Heart left ventricle (tissue), 16 donors: ENCODE measurements around the gene RFESD. TPM values are rescaled to one million over a fixed set of nuclear protein-coding genes. Genes with fewer than 3 reads are reported as not detected.

Source experiments
- ATAC-seq, 4 donors: fragments of 200-7000 bp; cut with Tn5 transposase; one replicate each; pipeline ENCODE4 v1.9.1; 2020 to 2022; ENCODE audit warnings: moderate library complexity in 4 of 4, mild to moderate bottlenecking in 3 of 4, moderate number of reproducible peaks in 1 of 4
- DNase-seq, 5 donors: peaks; one replicate each; pipeline ENCODE4 v3.0.0-alpha.2; 2020
- H3K27ac ChIP-seq, 12 donors: fragments of 200-600 bp; sonication (generic) in 4 of 12; one replicate each; pipeline versions ENCODE4 v1.5.0 to v1.8.0; 2016 to 2022; ENCODE audit warnings: mild to moderate bottlenecking in 2 of 12
- H3K27me3 ChIP-seq, 9 donors: fragments of 200-600 bp; sonication (generic) in 2 of 9; one replicate each; pipeline versions ENCODE4 v1.5.1 to v1.8.0; 2016 to 2022; ENCODE audit warnings: mild to moderate bottlenecking in 3 of 9
- H3K36me3 ChIP-seq, 9 donors: fragments of 200-600 bp; sonication (generic) in 2 of 9; one replicate each; pipeline versions ENCODE4 v1.5.0 to v1.8.0; 2018 to 2022; ENCODE audit warnings: mild to moderate bottlenecking in 2 of 9
- H3K4me1 ChIP-seq, 12 donors: fragments of 200-600 bp; sonication (generic) in 4 of 12; one replicate each; pipeline versions ENCODE4 v1.5.0 to v1.8.0; 2016 to 2022; ENCODE audit warnings: mild to moderate bottlenecking in 3 of 12
- H3K4me3 ChIP-seq, 12 donors: fragments of 200-600 bp; sonication (generic) in 4 of 12; one replicate each; pipeline versions ENCODE4 v1.5.0 to v1.8.0; 2017 to 2022; ENCODE audit warnings: mild to moderate bottlenecking in 9 of 12, moderate library complexity in 4 of 12
- H3K9me3 ChIP-seq, 12 donors: fragments of 200-600 bp; sonication (generic) in 4 of 12; one replicate each; pipeline versions ENCODE4 v1.5.0 to v1.8.0; 2016 to 2022; ENCODE audit warnings: mild to moderate bottlenecking in 1 of 12
- CTCF ChIP-seq, 12 donors: fragments of 200-600 bp; sonication (generic) in 4 of 12; IDR thresholded peaks; one replicate each; pipeline versions ENCODE4 v1.5.0 to v1.8.0; 2018 to 2022; ENCODE audit warnings: antibody characterized with exemption in 12 of 12, mild to moderate bottlenecking in 5 of 12
- POLR2A ChIP-seq, 2 donors: fragments of 450-650 bp; IDR thresholded peaks; one replicate each; pipeline ENCODE4 v1.6.1; 2017; ENCODE audit warnings: antibody characterized with exemption in 2 of 2, mild to moderate bottlenecking in 2 of 2, moderate library complexity in 2 of 2
- WGBS, 4 donors: extraction: QIAGEN DNeasy Blood & Tissue Kit in 2 of 4; methylation state at CpG; one replicate each; pipeline versions ENCODE4 v1.1.5 to v1.1.7; 2013 to 2018; 5-methylcytosine and 5-hydroxymethylcytosine counted together
- intact Hi-C, 10 donors: fragments of 100-400 bp; cut with DNase I; formaldehyde crosslinking; loops; one replicate each; pipeline versions ENCODE4 v1.11.1 to v1.14.2; 2022
- polyA plus RNA-seq, 2 donors: library from polyadenylated mRNA; stranded (reverse); fragments of 200-250 nt; gene quantifications; one replicate each; pipeline ENCODE4 v1.2.3, GENCODE V29; 2013
- total RNA-seq, 9 donors: library from RNA; depleted of rRNA in 2 of 9; stranded (reverse); fragments of >200 nt in 2 of 9; fragmentation: NEBNext Ultra II Directional in 3 of 9; extraction: Animal tissue kit (Norgen Biotek cat#: 25700) in 3 of 9; gene quantifications; one replicate each; pipeline versions ENCODE4 v1.1.0 to v1.2.4, GENCODE V29; 2016 to 2023
- donor health status: ischemic (EF 13 %, LVEDD 7.1; RV severe dilation, severe dysfunction).
- donor health status: healthy with polysubstance abuse.
- donor health status: DM: no; HTN: yes; CAD: no.
- donor health status: DM: no; HTN: no; CAD: no.
- donor health status: ischemic (EF 25% LVEDD 6.9; RV normal size, moderate dysfunction).
- donor health status: ischemic (EF 25% LVEDD 5.7; RV mildly dilated, moderate dysfunction).
- donor health status: healthy.
- donor health status: DM: yes; HTN: yes; CAD: no.
- donor health status: ischemic (EF 35%, LVEDD 5.7; RV mildly dilated, moderate dysfunction).
- donor health status: nonischemic (EF 11% LVEDD 7.7; RV severe dilation, severe dysfunction).
- donor health status: DM: yes; HTN: yes; CAD: no.
- donor health status: PGD.
- donor health status: ischemic (EF 29% LVEDD 5.4; RV normal size, mild dysfunction).
- donor health status: nonischemic (EF 23%, LVEDD 6.1; RV moderate dilation, normal function).

RFESD gene
- total and polyA plus RNA-seq, 11 donors = 1.3 to 5.0 (median 3.5) TPM

- Histone ChIP-seq H3K9me3 (no peaks in the 10 kb centered on the region), H3K4me3 (no peak overlapping the region), H3K27ac (no peak overlapping the region), H3K27me3 (no peaks in the 10 kb centered on the region), H3K36me3 (peaks cover 0 to 16% (median 3%) of the 10 kb centered on the region in 9 donors), H3K4me1 (no peaks in the 10 kb centered on the region)
- no peak for TF ChIP-seq POLR2A (IDR thresholded peaks at IDR 0.05)
- no peak for TF ChIP-seq CTCF (IDR thresholded peaks at IDR 0.05)
- ATAC-seq (no peak), DNase-seq (no peak)
- intact Hi-C loops = no loop called here
- WGBS, 4 donors = 93 to 94% (median 94%) methylated on average over 1 of the region's 1 CpG
Measured at GRCh38 chr5:95606419-95606818, 40.2 kb upstream of the RFESD start.

GRCh38 chr5:95609711-95610110 is 36.9 kb upstream of the RFESD start:
- H3K4me1 ChIP-seq = no peaks in the 10 kb centered on the region
- H3K4me3 ChIP-seq = no peak overlapping the region
- WGBS, 4 donors = 74 to 85% (median 77%) methylated on average over 3 of the region's 3 CpGs
- H3K27me3 ChIP-seq = no peaks in the 10 kb centered on the region
- H3K36me3 ChIP-seq = no peaks in the 10 kb centered on the region
- intact Hi-C loops = no loop called here
- H3K27ac ChIP-seq = no peak overlapping the region
- ATAC-seq = no peak
- no peak for DNase-seq
- no peak for TF ChIP-seq POLR2A (IDR thresholded peaks at IDR 0.05)
- no peak for TF ChIP-seq CTCF (IDR thresholded peaks at IDR 0.05)
- H3K9me3 ChIP-seq = peaks cover 0 to 14% (median 4%) of the 10 kb centered on the region in 12 donors

- Histone ChIP-seq H3K27me3 (no peaks in the 10 kb centered on the region), H3K4me1 (no peaks in the 10 kb centered on the region), H3K9me3 (peaks cover 0 to 14% (median 4%) of the 10 kb centered on the region in 12 donors), H3K4me3 (no peak overlapping the region), H3K27ac (no peak overlapping the region), H3K36me3 (no peaks in the 10 kb centered on the region)
- intact Hi-C loops = no loop called here
- WGBS, 4 donors = 92 to 97% (median 93%) methylated on average over 7 of the region's 7 CpGs
- no peak for DNase-seq
- no peak for ATAC-seq
- TF ChIP-seq CTCF (IDR thresholded peaks at IDR 0.05) = no peak
- no peak for TF ChIP-seq POLR2A (IDR thresholded peaks at IDR 0.05)
Measured at GRCh38 chr5:95610546-95610945, 36.0 kb upstream of the RFESD start.

- intact Hi-C loops = no loop called here
Measured at GRCh38 chr5:95611396-95611795, 35.2 kb upstream of the RFESD start.

More at GRCh38 chr5:95611396-95611795, 35.2 kb upstream of the RFESD start:
- H3K9me3 ChIP-seq = peaks cover 0 to 14% (median 4%) of the 10 kb centered on the region in 12 donors
- H3K36me3 ChIP-seq = no peaks in the 10 kb centered on the region
- DNase-seq (no peak), ATAC-seq (no peak)
- WGBS, 4 donors = 91 to 97% (median 93%) methylated on average over 3 of the region's 3 CpGs
- no peaks in the 10 kb centered on the region for H3K4me1 ChIP-seq
- no peak for TF ChIP-seq POLR2A (IDR thresholded peaks at IDR 0.05)
- TF ChIP-seq CTCF (IDR thresholded peaks at IDR 0.05) = no peak
- no peak overlapping the region for H3K4me3 ChIP-seq
- no peaks in the 10 kb centered on the region for H3K27me3 ChIP-seq
- H3K27ac ChIP-seq = no peak overlapping the region
